ENCODE results near the gene GPR55.

- TF ChIP-seq, protein P1, sequence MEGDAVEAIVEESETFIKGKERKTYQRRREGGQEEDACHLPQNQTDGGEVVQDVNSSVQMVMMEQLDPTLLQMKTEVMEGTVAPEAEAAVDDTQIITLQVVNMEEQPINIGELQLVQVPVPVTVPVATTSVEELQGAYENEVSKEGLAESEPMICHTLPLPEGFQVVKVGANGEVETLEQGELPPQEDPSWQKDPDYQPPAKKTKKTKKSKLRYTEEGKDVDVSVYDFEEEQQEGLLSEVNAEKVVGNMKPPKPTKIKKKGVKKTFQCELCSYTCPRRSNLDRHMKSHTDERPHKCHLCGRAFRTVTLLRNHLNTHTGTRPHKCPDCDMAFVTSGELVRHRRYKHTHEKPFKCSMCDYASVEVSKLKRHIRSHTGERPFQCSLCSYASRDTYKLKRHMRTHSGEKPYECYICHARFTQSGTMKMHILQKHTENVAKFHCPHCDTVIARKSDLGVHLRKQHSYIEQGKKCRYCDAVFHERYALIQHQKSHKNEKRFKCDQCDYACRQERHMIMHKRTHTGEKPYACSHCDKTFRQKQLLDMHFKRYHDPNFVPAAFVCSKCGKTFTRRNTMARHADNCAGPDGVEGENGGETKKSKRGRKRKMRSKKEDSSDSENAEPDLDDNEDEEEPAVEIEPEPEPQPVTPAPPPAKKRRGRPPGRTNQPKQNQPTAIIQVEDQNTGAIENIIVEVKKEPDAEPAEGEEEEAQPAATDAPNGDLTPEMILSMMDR (conservative IDR thresholded peaks at IDR 0.05), result no peak
- TF ChIP-seq EZH2 (IDR thresholded peaks at IDR 0.05; ENCODE audit: low read depth), result no peak
These were observed 37.7 kb downstream of the GPR55 start for GRCh38 chr2:230887342-230887741.

Measured in PC-9 (cell line).